WTC11 (cell line): Measurements from ENCODE around the gene PPP2R3A.

Source experiments
- CREM ChIP-seq: sonication (generic); formaldehyde crosslinking; IDR thresholded peaks from 2 replicates; pipeline ENCODE4 v1.8.1; 2022; ENCODE audit warnings: mild to moderate bottlenecking, missing genetic modification reagents, moderate library complexity
- ETV6 ChIP-seq: sonication (generic); formaldehyde crosslinking; IDR thresholded peaks from 2 replicates; pipeline ENCODE4 v1.8.1; 2022; ENCODE audit warnings: mild to moderate bottlenecking, missing genetic modification reagents
- MAX ChIP-seq: sonication (generic); formaldehyde crosslinking; IDR thresholded peaks from 2 replicates; pipeline ENCODE4 v1.8.0; 2022; ENCODE audit warnings: mild to moderate bottlenecking, missing genetic modification reagents
- MYBL2 ChIP-seq: sonication (generic); formaldehyde crosslinking; IDR thresholded peaks from 2 replicates; pipeline ENCODE4 v1.8.1; 2023; ENCODE audit warnings: mild to moderate bottlenecking, moderate library complexity, missing genetic modification reagents
- TEAD4 ChIP-seq: sonication (generic); formaldehyde crosslinking; IDR thresholded peaks from 2 replicates; pipeline ENCODE4 v1.8.0; 2022; ENCODE audit warnings: mild to moderate bottlenecking, missing genetic modification reagents

- TF ChIP-seq TEAD4 (CRISPR knock-in tag) (no peak), MAX (CRISPR knock-in tag) (no peak), CREM (CRISPR knock-in tag) (no peak), MYBL2 (CRISPR knock-in tag) (no peak), ETV6 (CRISPR knock-in tag) (no peak)
These were observed 103.2 kb downstream of the PPP2R3A start for GRCh38 chr3:136068708-136069107.
